Measurements from ENCODE around the gene AP3B1.

Gene AP3B1

GRCh38 chr5:78265163-78265562 lies 29.3 kb downstream of the AP3B1 start:
- TF ChIP-seq CTCF (IDR thresholded peaks at IDR 0.05) = no peak
- no peak overlapping the region for H3K27ac ChIP-seq

GRCh38 chr5:78264600-78264999 lies 29.9 kb downstream of the AP3B1 start:
- TF ChIP-seq CTCF (IDR thresholded peaks at IDR 0.05) (no peak), ZFX (IDR thresholded peaks at IDR 0.05; ENCODE audit: borderline replicate concordance) (no peak)
- H3K27ac ChIP-seq = no peak overlapping the region

GRCh38 chr5:78260771-78261170 lies 33.7 kb downstream of the AP3B1 start:
- no peak overlapping the region for H3K27ac ChIP-seq
- TF ChIP-seq ZFX (IDR thresholded peaks at IDR 0.05; ENCODE audit: borderline replicate concordance) (no peak), CTCF (IDR thresholded peaks at IDR 0.05) (no peak)

- TF ChIP-seq CTCF (IDR thresholded peaks at IDR 0.05) = no peak
- no peak for TF ChIP-seq ZFX (IDR thresholded peaks at IDR 0.05; ENCODE audit: borderline replicate concordance)
- no peak overlapping the region for H3K27ac ChIP-seq
These were observed 41.3 kb downstream of the AP3B1 start for GRCh38 chr5:78253201-78253600.

GRCh38 chr5:78252715-78253114 lies 41.8 kb downstream of the AP3B1 start:
- H3K27ac ChIP-seq = no peak overlapping the region
- TF ChIP-seq ZFX (IDR thresholded peaks at IDR 0.05; ENCODE audit: borderline replicate concordance) (no peak), CTCF (IDR thresholded peaks at IDR 0.05) (no peak)

- H3K27ac ChIP-seq = no peak overlapping the region
- no peak for TF ChIP-seq CTCF (IDR thresholded peaks at IDR 0.05)
- no peak for TF ChIP-seq ZFX (IDR thresholded peaks at IDR 0.05; ENCODE audit: borderline replicate concordance)
These were observed 42.7 kb downstream of the AP3B1 start for GRCh38 chr5:78251663-78252284.

- no peak overlapping the region for H3K27ac ChIP-seq
- no peak for TF ChIP-seq ZFX (IDR thresholded peaks at IDR 0.05; ENCODE audit: borderline replicate concordance)
- TF ChIP-seq CTCF (IDR thresholded peaks at IDR 0.05) = no peak
These were observed 49.4 kb downstream of the AP3B1 start for GRCh38 chr5:78245136-78245535.

All from 22Rv1 (cell line).